Suprapubic skin (tissue), 4 donors: Measurements from ENCODE around the gene ITSN1. TPM values are rescaled to one million over a fixed set of nuclear protein-coding genes. Genes with fewer than 3 reads are reported as not detected.

Source experiments
- DNase-seq, 2 donors: peaks; one replicate each; pipeline ENCODE4 v3.0.0-alpha.2; 2019; ENCODE audit warnings: low spot score in 2 of 2
- H3K27ac ChIP-seq: fragments of 200-600 bp; sonication (generic); one replicate; pipeline ENCODE4 v1.5.1; 2019
- H3K27me3 ChIP-seq: fragments of 200-600 bp; sonication (generic); one replicate; pipeline ENCODE4 v1.5.1; 2019
- H3K36me3 ChIP-seq: fragments of 200-600 bp; sonication (generic); one replicate; pipeline ENCODE4 v1.5.1; 2019
- H3K4me1 ChIP-seq: fragments of 200-600 bp; sonication (generic); one replicate; pipeline ENCODE4 v1.5.1; 2019
- H3K4me3 ChIP-seq: fragments of 200-600 bp; sonication (generic); one replicate; pipeline ENCODE4 v1.5.1; 2019; ENCODE audit warnings: mild to moderate bottlenecking
- H3K9me3 ChIP-seq: fragments of 200-600 bp; sonication (generic); one replicate; pipeline ENCODE4 v1.5.1; 2019
- CTCF ChIP-seq, 2 donors: fragments of 200-600 bp in 1 of 2; fragments of 450-650 bp in 1 of 2; sonication (generic) in 1 of 2; IDR thresholded peaks; one replicate each; pipeline ENCODE4 v1.5.1; 2016 to 2019; ENCODE audit warnings: antibody characterized with exemption in 2 of 2, mild to moderate bottlenecking in 1 of 2, moderate library complexity in 1 of 2
- EP300 ChIP-seq: sonication (generic); formaldehyde crosslinking; IDR thresholded peaks from one replicate; pipeline ENCODE4 v1.6.1; 2017; ENCODE audit warnings: antibody characterized with exemption
- POLR2A ChIP-seq, 2 donors: fragments of 450-650 bp; IDR thresholded peaks; one replicate each; pipeline ENCODE4 v1.6.1; 2017; ENCODE audit warnings: antibody characterized with exemption in 2 of 2, mild to moderate bottlenecking in 2 of 2, moderate library complexity in 2 of 2
- POLR2AphosphoS5 ChIP-seq, 3 donors: sonication (generic); formaldehyde crosslinking; IDR thresholded peaks; one replicate each; pipeline ENCODE4 v1.6.1; 2017; ENCODE audit warnings: antibody characterized with exemption in 3 of 3
- WGBS: methylation state at CpG from one replicate; pipeline ENCODE4 v1.1.5; 2018; 5-methylcytosine and 5-hydroxymethylcytosine counted together
- total RNA-seq, 4 donors: library from RNA; depleted of rRNA; stranded (reverse); fragments of >200 nt; gene quantifications; one replicate each; pipeline ENCODE4 v1.1.0, GENCODE V29; 2016

ITSN1 gene
- total RNA-seq, 4 donors from 2014 or later = 23.8 to 53.3 (median 35.2) TPM

- Histone ChIP-seq H3K36me3 (no peaks in the 10 kb centered on the region), H3K27ac (no peak overlapping the region), H3K4me1 (peaks cover 26% of the 10 kb centered on the region), H3K4me3 (no peak overlapping the region), H3K27me3 (no peaks in the 10 kb centered on the region), H3K9me3 (no peaks in the 10 kb centered on the region)
- TF ChIP-seq POLR2AphosphoS5 (IDR thresholded peaks at IDR 0.05) = no peak
- TF ChIP-seq CTCF (IDR thresholded peaks at IDR 0.05) = no peak
- no peak for TF ChIP-seq EP300
- no peak for TF ChIP-seq POLR2A (IDR thresholded peaks at IDR 0.05)
- no peak for DNase-seq
- 70% methylated on average over 4 of the region's 4 CpGs for WGBS
These were observed 3.4 kb downstream of the ITSN1 start for GRCh38 chr21:33645730-33646129.

- peaks cover 23% of the 10 kb centered on the region for H3K4me1 ChIP-seq
- DNase-seq = no peak
- WGBS = 87% methylated on average over 3 of the region's 3 CpGs
- H3K4me3 ChIP-seq = no peak overlapping the region
- no peak overlapping the region for H3K27ac ChIP-seq
- H3K9me3 ChIP-seq = no peaks in the 10 kb centered on the region
- H3K27me3 ChIP-seq = no peaks in the 10 kb centered on the region
- no peaks in the 10 kb centered on the region for H3K36me3 ChIP-seq
- TF ChIP-seq CTCF (IDR thresholded peaks at IDR 0.05) (no peak), POLR2AphosphoS5 (IDR thresholded peaks at IDR 0.05) (no peak), EP300 (no peak), POLR2A (IDR thresholded peaks at IDR 0.05) (no peak)
These were observed 5.3 kb downstream of the ITSN1 start for GRCh38 chr21:33647587-33647986.

- WGBS = 93% methylated on average over 1 of the region's 1 CpG
- no peak for TF ChIP-seq POLR2AphosphoS5 (IDR thresholded peaks at IDR 0.05)
- no peak for TF ChIP-seq CTCF (IDR thresholded peaks at IDR 0.05)
- no peak for TF ChIP-seq POLR2A (IDR thresholded peaks at IDR 0.05)
- no peak for TF ChIP-seq EP300
- DNase-seq = no peak
- Histone ChIP-seq H3K27me3 (no peaks in the 10 kb centered on the region), H3K4me3 (no peak overlapping the region), H3K36me3 (no peaks in the 10 kb centered on the region), H3K27ac (no peak overlapping the region), H3K4me1 (peaks cover 20% of the 10 kb centered on the region), H3K9me3 (no peaks in the 10 kb centered on the region)
These were observed 6.3 kb downstream of the ITSN1 start for GRCh38 chr21:33648555-33648954.

- 78% methylated on average over 7 of the region's 7 CpGs for WGBS
- no peak overlapping the region for H3K4me3 ChIP-seq
- TF ChIP-seq EP300 = no peak
- TF ChIP-seq POLR2AphosphoS5 (IDR thresholded peaks at IDR 0.05) = no peak
- no peak for TF ChIP-seq POLR2A (IDR thresholded peaks at IDR 0.05)
- TF ChIP-seq CTCF (IDR thresholded peaks at IDR 0.05) = no peak
- H3K36me3 ChIP-seq = no peaks in the 10 kb centered on the region
- no peaks in the 10 kb centered on the region for H3K9me3 ChIP-seq
- H3K27me3 ChIP-seq = no peaks in the 10 kb centered on the region
- H3K4me1 ChIP-seq = peaks cover 8% of the 10 kb centered on the region
- DNase-seq = no peak
- H3K27ac ChIP-seq = no peak overlapping the region
These were observed 7.9 kb downstream of the ITSN1 start for GRCh38 chr21:33650230-33650629.

- Histone ChIP-seq H3K36me3 (no peaks in the 10 kb centered on the region), H3K4me3 (no peak overlapping the region), H3K27me3 (no peaks in the 10 kb centered on the region), H3K27ac (no peak overlapping the region), H3K9me3 (no peaks in the 10 kb centered on the region), H3K4me1 (peaks cover 7% of the 10 kb centered on the region)
- no peak for TF ChIP-seq POLR2A (IDR thresholded peaks at IDR 0.05)
- TF ChIP-seq EP300 = no peak
- TF ChIP-seq CTCF (IDR thresholded peaks at IDR 0.05) = no peak
- TF ChIP-seq POLR2AphosphoS5 (IDR thresholded peaks at IDR 0.05) = no peak
- whole genome bisulfite sequencing = 76% methylated on average over 7 of the region's 7 CpGs
- no peak for DNase-seq
These were observed 8.7 kb downstream of the ITSN1 start for GRCh38 chr21:33650929-33651509.
